ENCODE measurements around the gene PRKCG. TPM values are rescaled to one million over a fixed set of nuclear protein-coding genes. Genes with fewer than 3 reads are reported as not detected.
"Not testable (repeated sequence)": the region's sequence is repeated elsewhere in the genome, so short reads cannot be mapped to it uniquely, and the experiment has no call there.

The PRKCG gene
- total RNA-seq, 4 donors from 2014 or later, result not detected

DNA sequence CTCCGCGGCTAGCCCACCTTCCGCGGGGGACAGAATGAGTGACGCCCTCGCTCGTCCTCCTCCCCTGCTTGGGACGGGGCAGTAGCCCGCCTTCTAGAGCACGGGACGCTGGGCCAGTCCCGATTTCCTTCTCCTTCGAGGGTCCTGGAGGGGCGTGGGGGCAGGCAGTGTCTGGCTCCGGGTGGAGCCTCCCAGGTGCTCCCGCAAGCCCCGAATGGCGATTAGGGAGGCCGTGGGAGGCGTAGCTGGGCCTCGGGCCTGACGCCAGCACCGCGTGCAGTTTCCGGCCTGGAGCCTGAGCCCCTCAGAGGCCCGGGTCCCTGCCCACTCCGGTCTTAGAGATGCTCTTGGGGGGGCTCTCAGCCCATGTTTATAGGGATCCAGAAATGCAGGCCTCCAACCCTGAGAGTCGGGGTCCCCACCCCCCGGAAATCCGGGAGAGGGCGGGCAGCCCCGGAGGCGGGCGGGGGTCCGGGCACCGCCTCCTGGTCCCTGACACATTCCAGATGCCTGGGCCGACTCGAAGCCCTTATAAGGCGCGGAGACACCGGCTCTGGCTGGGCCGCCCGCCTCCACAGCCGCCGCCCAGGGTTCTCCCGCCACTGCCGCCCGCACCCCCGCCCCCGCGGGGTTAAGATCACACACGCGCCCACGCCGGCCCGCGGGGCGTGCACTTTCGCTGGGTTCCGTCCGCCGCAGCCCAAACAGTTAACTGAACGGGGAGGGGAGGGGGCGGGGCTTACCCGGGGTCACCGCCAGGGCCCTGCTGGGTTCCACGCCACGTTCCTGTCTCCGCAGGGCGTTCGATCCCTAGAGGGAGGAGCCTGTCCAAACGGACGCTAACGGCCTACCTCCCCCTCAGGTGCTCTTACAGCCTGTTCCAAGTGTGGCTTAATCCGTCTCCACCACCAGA is 12.8 kb upstream of the PRKCG start:
- H3K27me3 ChIP-seq, result peaks cover 6 to 34% (median 23%) of the 10 kb centered on the region in 3 donors

DNA sequence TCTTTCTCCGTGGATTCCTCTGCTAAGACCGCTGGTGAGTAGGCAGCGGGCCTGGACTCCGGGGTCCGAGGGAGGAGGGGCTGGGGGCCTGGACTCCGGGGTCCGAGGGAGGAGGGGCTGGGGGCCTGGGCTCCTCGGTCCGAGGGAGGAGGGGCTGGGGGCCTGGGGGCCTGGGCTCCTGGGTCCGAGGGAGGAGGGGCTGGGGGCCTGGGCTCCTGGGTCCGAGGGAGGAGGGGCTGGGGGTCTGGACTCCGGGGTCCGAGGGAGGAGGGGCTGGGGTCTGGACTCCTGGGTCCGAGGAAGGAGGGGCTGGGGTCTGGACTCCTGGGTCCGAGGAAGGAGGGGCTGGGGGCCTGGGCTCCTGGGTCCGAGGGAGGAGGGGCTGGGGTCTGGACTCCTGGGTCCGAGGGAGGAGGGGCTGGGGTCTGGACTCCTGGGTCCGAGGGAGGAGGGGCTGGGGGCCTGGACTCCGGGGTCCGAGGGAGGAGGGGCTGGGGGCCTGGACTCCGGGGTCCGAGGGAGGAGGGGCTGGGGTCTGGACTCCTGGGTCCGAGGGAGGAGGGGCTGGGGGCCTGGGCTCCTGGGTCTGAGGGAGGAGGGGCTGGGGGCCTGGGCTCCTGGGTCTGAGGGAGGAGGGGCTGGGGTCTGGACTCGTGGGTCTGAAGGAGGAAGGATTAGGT is 12.1 kb upstream of the PRKCG start:
- peaks cover 6 to 34% (median 23%) of the 10 kb centered on the region in 3 donors for H3K27me3 ChIP-seq
- DNase-seq; in situ Hi-C loops (cut with MboI; ENCODE audit: low sequenced_read_pairs in 4 of 4); H3K9me3 ChIP-seq; ATAC-seq; H3K36me3 ChIP-seq; intact Hi-C loops (cut with DNase I; ENCODE audit: low total_unique reads): not testable (repeated sequence)
- H3K4me1 ChIP-seq, result peaks cover 4 to 16% of the 10 kb centered on the region in 2 donors
- peak overlapping the region; percentile 64 to 70 (median 67) for H3K4me3 ChIP-seq
- H3K27ac ChIP-seq, result peak overlapping the region; percentile 83 to 92 (median 86)

More for the DNA sequence above, 12.8 kb upstream of the PRKCG start:
- peak in 1 of 2 donors; percentile 41 for ATAC-seq
- Histone ChIP-seq H3K36me3 (no peaks in the 10 kb centered on the region), H3K4me1 (peaks cover 4 to 16% of the 10 kb centered on the region in 2 donors), H3K9me3 (no peaks in the 10 kb centered on the region), H3K27ac (peak overlapping the region; percentile 83 to 92 (median 86)), H3K4me3 (peak overlapping the region; percentile 64 to 70 (median 67))
- peak; percentile 53 to 63 for DNase-seq
- TF ChIP-seq, protein P1, sequence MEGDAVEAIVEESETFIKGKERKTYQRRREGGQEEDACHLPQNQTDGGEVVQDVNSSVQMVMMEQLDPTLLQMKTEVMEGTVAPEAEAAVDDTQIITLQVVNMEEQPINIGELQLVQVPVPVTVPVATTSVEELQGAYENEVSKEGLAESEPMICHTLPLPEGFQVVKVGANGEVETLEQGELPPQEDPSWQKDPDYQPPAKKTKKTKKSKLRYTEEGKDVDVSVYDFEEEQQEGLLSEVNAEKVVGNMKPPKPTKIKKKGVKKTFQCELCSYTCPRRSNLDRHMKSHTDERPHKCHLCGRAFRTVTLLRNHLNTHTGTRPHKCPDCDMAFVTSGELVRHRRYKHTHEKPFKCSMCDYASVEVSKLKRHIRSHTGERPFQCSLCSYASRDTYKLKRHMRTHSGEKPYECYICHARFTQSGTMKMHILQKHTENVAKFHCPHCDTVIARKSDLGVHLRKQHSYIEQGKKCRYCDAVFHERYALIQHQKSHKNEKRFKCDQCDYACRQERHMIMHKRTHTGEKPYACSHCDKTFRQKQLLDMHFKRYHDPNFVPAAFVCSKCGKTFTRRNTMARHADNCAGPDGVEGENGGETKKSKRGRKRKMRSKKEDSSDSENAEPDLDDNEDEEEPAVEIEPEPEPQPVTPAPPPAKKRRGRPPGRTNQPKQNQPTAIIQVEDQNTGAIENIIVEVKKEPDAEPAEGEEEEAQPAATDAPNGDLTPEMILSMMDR (IDR thresholded peaks at IDR 0.05 in 4 of 5, conservative IDR thresholded peaks at IDR 0.05 in 1 of 5), result peak in 4 of 5 experiments; percentile 27 to 35 (median 27)
- peak; percentile 68 to 70 for TF ChIP-seq POLR2A (IDR thresholded peaks at IDR 0.05)
- in situ Hi-C loops (cut with MboI; ENCODE audit: low sequenced_read_pairs in 4 of 4) (no loop called here), intact Hi-C loops (cut with DNase I; ENCODE audit: low total_unique reads) (no loop called here)

DNA sequence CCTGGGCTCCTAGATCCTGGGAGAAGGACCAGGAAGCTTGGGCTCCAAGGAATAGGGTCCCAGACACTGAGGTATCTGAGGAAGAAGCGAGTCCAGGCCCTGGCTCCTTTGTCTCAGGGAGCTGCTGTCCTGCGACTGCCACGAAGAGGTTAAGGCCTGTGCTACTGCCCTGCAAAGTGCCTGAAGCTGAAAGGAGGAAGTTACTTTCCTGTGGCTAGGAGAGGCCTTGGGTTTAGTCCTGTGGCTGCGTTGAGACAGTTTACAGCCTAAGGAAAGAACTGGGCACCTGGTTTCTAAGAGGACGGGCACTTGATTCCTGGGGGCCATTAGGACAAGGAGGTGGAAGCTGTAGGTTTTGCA is 11.5 kb upstream of the PRKCG start:
- Histone ChIP-seq H3K4me3 (no peak overlapping the region), H3K27me3 (peaks cover 6 to 34% (median 23%) of the 10 kb centered on the region in 3 donors), H3K4me1 (peaks cover 4 to 16% of the 10 kb centered on the region in 2 donors), H3K36me3 (no peaks in the 10 kb centered on the region), H3K27ac (peak overlapping the region; percentile 83 to 92 (median 86)), H3K9me3 (no peaks in the 10 kb centered on the region)
- in situ Hi-C loops (cut with MboI; ENCODE audit: low sequenced_read_pairs in 4 of 4), result no loop called here
- ATAC-seq (no peak), DNase-seq (no peak)
- TF ChIP-seq POLR2A (IDR thresholded peaks at IDR 0.05), result no peak
- TF ChIP-seq, protein P1 (IDR thresholded peaks at IDR 0.05 in 4 of 5, conservative IDR thresholded peaks at IDR 0.05 in 1 of 5), result no peak
- intact Hi-C loops (cut with DNase I; ENCODE audit: low total_unique reads), result no loop called here

DNA sequence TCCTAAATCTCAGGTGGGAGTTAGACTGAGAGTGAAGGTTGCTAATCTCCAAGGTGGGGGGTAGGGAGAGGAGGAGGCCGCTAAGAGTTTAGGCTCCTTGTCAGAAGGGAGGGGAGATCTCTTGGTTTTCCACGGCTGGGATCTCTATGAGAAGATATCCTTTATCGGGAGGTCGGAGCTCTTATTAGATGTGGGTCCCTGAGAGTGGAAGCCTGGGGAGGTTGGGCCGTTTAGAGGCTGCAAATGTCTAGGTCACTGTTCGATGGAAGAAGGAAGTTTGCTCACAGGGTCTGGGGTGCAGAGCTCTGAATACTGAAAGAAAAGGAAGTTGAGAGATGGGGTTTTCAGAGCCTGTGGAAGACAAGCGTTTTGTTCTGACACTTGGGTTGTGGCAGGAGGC is 10.5 kb upstream of the PRKCG start:
- Histone ChIP-seq H3K27me3 (peaks cover 6 to 27% (median 21%) of the 10 kb centered on the region in 3 donors), H3K4me3 (no peak overlapping the region), H3K27ac (no peak overlapping the region), H3K36me3 (no peaks in the 10 kb centered on the region), H3K9me3 (no peaks in the 10 kb centered on the region), H3K4me1 (peaks cover 4 to 16% of the 10 kb centered on the region in 2 donors)
- intact Hi-C loops (cut with DNase I; ENCODE audit: low total_unique reads), result no loop called here
- ATAC-seq (no peak), DNase-seq (no peak)
- in situ Hi-C loops (cut with MboI; ENCODE audit: low sequenced_read_pairs in 4 of 4), result no loop called here
- no peak for TF ChIP-seq POLR2A (IDR thresholded peaks at IDR 0.05)
- TF ChIP-seq, protein P1 (IDR thresholded peaks at IDR 0.05 in 4 of 5, conservative IDR thresholded peaks at IDR 0.05 in 1 of 5), result no peak

DNA sequence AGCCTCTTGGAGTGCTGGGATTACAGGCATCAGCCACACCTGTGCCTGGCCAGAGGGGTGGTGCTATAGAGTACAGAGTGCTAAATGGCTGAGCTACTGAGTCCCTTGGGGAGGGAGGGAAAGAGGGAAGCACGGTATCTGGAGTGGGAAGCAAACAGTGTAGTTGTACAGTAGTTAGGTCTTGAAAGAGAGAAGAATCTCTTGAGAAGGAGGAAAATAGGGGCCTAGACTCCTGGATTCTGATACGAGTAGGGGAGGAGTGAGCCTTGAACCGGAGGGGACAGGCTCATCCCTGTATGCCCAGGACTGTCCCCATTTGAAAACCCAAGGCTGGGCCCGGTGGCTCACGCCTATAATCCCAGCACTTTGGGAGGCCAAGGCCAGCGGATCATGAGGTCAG is 9.2 kb upstream of the PRKCG start:
- peaks cover 0 to 19% (median 13%) of the 10 kb centered on the region in 3 donors for H3K27me3 ChIP-seq
- in situ Hi-C loops (cut with MboI; ENCODE audit: low sequenced_read_pairs in 4 of 4), result no loop called here
- TF ChIP-seq, protein P1 (IDR thresholded peaks at IDR 0.05 in 4 of 5, conservative IDR thresholded peaks at IDR 0.05 in 1 of 5), result no peak
- no peak for TF ChIP-seq POLR2A (IDR thresholded peaks at IDR 0.05)
- no peaks in the 10 kb centered on the region for H3K9me3 ChIP-seq
- no peak for ATAC-seq
- intact Hi-C loops (cut with DNase I; ENCODE audit: low total_unique reads), result no loop called here
- DNase-seq, result no peak
- no peak overlapping the region for H3K27ac ChIP-seq
- H3K36me3 ChIP-seq, result no peaks in the 10 kb centered on the region
- H3K4me3 ChIP-seq, result no peak overlapping the region
- peaks cover 0 to 11% of the 10 kb centered on the region in 2 donors for H3K4me1 ChIP-seq
